ENCODE results near the gene PYGO1.
"Not testable (repeated sequence)": the region's sequence is repeated elsewhere in the genome, so short reads cannot be mapped to it uniquely, and the experiment has no call there.

Gene PYGO1

DNA sequence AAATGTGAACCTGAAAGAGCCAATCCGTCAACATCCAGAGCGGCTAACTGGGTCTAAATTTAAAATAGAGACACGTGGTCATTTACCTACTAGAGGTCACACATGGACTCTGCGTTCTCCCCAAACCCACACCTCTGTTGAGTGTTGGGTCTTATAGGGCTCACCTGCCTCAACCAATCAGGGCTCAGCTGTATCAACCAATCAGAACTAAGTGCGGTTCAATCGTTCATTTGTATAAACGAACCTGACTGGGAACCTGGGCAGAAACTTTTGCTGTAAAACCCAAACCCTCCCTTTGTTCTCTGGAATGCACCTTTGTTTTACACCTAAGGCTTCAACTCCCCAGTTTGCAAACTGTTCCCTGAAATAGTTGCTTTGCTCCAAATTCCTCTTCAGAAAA lies 89.0 kb downstream of the PYGO1 start:
- no peak for DNase-seq

DNA sequence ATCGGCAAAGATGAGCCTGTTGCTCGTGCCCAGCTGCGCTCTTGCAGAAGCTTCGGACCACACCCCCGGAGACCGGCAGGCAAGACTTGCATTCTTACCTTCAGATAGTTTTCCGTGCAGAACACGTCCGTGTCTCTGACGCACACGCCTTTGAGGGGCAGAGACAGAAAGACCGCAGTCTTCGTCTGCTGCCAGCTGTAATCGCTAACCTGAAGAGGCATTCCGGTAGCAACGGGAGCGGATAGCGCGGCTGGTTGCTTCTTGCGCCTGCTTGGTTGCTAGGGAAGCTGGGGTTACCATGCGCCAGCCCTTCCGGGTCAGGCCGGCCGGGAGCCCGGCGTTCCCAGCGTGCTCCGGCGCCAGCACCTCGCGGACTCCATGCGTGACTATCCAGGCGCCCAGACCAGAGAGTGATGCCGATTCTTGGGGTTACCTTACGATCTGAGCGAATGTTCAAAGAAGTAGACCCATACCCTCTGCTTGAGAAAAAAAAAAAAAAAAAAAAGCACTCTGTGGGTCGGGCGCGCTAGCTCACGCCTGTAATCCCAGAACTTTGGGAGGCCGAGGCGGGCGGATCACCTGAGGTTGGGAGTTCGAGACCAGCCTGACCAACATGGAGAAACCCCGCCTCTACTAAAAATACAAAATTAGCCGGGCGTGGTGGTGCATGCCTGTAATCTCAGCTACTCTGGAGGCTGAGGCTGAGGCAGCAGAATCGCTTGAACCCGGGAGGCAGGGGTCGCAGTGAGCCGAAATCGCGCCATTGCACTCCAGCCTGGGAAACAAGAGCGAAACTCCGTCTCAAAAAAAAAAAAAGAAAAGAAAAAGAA lies 89.8 kb downstream of the PYGO1 start:
- peak; percentile 57 for DNase-seq

GRCh38 chr15:55496716-55497115 lies 91.4 kb downstream of the PYGO1 start:
- no peak for DNase-seq

DNA sequence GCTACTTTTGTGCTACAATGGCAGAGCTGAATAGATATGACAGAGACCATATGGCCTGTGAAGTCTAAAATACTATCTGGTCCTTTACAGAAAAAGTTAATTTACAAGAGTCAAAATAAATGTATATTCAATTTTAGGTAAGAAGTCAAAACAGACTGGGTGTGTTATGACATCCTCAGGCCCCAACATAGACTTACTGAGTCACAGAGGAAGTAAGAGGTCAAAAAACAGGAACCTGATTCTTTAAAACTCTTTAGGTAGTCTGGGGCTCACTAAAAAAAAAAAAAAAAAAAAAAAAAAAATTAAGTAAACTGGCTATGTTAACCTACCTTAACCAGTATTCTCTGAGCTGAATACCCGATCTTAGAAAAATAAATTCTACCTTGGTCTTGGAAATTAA lies 93.2 kb downstream of the PYGO1 start:
- no peak for DNase-seq

- not testable (repeated sequence) for DNase-seq
These were observed 99.1 kb downstream of the PYGO1 start for GRCh38 chr15:55488952-55489600.

All from NCI-H1048 (cell line).